NT2/D1 (cell line): Measurements from ENCODE around the gene GCHFR.

ENCODE experiments used
- YY1 ChIP-seq: IDR thresholded peaks from 2 replicates; pipeline ENCODE4 v1.6.1; 2011; ENCODE audit not compliant: insufficient read length, insufficient read depth
- ZNF274 ChIP-seq: IDR thresholded peaks from 2 replicates; pipeline ENCODE4 v1.6.1; 2011; ENCODE audit warnings: mild to moderate bottlenecking, low read depth, low read length

GRCh38 chr15:40787344-40787841 lies 23.5 kb downstream of the GCHFR start:
- TF ChIP-seq ZNF274 (no peak), YY1 (no peak)
